ENCODE measurements around the gene NTRK1.

NTRK1 gene

DNA sequence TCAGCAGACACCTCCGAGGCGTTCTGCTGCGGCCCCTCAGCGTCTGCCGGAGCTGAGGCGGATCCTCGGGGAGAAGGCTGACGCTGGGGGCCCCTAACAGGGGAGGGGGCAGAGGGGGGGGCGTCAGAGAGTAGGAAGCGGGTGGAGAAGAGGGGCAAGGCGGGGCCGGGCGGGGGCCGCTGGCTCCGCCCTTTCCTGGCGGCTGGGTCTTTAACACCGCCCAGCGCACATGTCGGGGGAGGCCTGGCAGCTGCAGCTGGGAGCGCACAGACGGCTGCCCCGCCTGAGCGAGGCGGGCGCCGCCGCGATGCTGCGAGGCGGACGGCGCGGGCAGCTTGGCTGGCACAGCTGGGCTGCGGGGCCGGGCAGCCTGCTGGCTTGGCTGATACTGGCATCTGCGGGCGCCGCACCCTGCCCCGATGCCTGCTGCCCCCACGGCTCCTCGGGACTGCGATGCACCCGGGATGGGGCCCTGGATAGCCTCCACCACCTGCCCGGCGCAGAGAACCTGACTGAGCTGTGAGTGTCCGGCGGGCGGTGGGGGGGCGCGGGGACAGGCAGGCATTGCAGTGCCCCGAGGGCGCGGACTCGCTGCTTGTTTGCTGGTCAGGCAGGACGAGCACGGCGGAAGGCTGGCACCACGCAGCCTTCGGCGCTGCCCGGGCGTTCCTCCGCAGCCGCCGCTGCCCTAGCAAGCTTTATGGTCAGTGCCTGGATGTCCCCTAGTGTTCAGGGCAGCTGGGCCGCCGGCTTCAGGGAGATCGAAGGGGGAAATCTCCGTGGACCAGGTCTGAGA, at the start of gene NTRK1 (continued):
- TF ChIP-seq, protein P1, sequence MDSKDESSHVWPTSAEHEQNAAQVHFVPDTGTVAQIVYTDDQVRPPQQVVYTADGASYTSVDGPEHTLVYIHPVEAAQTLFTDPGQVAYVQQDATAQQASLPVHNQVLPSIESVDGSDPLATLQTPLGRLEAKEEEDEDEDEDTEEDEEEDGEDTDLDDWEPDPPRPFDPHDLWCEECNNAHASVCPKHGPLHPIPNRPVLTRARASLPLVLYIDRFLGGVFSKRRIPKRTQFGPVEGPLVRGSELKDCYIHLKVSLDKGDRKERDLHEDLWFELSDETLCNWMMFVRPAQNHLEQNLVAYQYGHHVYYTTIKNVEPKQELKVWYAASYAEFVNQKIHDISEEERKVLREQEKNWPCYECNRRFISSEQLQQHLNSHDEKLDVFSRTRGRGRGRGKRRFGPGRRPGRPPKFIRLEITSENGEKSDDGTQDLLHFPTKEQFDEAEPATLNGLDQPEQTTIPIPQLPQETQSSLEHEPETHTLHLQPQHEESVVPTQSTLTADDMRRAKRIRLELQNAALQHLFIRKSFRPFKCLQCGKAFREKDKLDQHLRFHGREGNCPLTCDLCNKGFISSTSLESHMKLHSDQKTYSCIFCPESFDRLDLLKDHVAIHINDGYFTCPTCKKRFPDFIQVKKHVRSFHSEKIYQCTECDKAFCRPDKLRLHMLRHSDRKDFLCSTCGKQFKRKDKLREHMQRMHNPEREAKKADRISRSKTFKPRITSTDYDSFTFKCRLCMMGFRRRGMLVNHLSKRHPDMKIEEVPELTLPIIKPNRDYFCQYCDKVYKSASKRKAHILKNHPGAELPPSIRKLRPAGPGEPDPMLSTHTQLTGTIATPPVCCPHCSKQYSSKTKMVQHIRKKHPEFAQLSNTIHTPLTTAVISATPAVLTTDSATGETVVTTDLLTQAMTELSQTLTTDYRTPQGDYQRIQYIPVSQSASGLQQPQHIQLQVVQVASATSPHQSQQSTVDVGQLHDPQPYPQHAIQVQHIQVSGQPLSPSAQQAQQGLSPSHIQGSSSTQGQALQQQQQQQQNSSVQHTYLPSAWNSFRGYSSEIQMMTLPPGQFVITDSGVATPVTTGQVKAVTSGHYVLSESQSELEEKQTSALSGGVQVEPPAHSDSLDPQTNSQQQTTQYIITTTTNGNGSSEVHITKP (tag by site-specific recombination; IDR thresholded peaks at IDR 0.05): no peak
- TF ChIP-seq, protein P2, sequence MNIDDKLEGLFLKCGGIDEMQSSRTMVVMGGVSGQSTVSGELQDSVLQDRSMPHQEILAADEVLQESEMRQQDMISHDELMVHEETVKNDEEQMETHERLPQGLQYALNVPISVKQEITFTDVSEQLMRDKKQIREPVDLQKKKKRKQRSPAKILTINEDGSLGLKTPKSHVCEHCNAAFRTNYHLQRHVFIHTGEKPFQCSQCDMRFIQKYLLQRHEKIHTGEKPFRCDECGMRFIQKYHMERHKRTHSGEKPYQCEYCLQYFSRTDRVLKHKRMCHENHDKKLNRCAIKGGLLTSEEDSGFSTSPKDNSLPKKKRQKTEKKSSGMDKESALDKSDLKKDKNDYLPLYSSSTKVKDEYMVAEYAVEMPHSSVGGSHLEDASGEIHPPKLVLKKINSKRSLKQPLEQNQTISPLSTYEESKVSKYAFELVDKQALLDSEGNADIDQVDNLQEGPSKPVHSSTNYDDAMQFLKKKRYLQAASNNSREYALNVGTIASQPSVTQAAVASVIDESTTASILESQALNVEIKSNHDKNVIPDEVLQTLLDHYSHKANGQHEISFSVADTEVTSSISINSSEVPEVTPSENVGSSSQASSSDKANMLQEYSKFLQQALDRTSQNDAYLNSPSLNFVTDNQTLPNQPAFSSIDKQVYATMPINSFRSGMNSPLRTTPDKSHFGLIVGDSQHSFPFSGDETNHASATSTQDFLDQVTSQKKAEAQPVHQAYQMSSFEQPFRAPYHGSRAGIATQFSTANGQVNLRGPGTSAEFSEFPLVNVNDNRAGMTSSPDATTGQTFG (tag by site-specific recombination; IDR thresholded peaks at IDR 0.05; ENCODE audit: borderline replicate concordance): no peak
- TF ChIP-seq ZFP37 (tag by site-specific recombination; IDR thresholded peaks at IDR 0.05) (no peak), SCRT1 (tag by site-specific recombination; IDR thresholded peaks at IDR 0.05; ENCODE audit: borderline replicate concordance) (no peak), ZSCAN30 (tag by site-specific recombination; IDR thresholded peaks at IDR 0.05) (peak; percentile 43; the same call in 1 of the 2 replicates), ZNF747 (tag by site-specific recombination; IDR thresholded peaks at IDR 0.05) (no peak), ZNF555 (tag by site-specific recombination; conservative IDR thresholded peaks at IDR 0.05) (no peak), ZNF670 (tag by site-specific recombination; IDR thresholded peaks at IDR 0.05; ENCODE audit: low read depth) (no peak), PRDM1 (tag by site-specific recombination; IDR thresholded peaks at IDR 0.05) (no peak)
- TF ChIP-seq, protein P3, sequence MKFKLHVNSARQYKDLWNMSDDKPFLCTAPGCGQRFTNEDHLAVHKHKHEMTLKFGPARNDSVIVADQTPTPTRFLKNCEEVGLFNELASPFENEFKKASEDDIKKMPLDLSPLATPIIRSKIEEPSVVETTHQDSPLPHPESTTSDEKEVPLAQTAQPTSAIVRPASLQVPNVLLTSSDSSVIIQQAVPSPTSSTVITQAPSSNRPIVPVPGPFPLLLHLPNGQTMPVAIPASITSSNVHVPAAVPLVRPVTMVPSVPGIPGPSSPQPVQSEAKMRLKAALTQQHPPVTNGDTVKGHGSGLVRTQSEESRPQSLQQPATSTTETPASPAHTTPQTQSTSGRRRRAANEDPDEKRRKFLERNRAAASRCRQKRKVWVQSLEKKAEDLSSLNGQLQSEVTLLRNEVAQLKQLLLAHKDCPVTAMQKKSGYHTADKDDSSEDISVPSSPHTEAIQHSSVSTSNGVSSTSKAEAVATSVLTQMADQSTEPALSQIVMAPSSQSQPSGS (tag by site-specific recombination; IDR thresholded peaks at IDR 0.05; ENCODE audit: low read depth): no peak
- TF ChIP-seq, protein P4, sequence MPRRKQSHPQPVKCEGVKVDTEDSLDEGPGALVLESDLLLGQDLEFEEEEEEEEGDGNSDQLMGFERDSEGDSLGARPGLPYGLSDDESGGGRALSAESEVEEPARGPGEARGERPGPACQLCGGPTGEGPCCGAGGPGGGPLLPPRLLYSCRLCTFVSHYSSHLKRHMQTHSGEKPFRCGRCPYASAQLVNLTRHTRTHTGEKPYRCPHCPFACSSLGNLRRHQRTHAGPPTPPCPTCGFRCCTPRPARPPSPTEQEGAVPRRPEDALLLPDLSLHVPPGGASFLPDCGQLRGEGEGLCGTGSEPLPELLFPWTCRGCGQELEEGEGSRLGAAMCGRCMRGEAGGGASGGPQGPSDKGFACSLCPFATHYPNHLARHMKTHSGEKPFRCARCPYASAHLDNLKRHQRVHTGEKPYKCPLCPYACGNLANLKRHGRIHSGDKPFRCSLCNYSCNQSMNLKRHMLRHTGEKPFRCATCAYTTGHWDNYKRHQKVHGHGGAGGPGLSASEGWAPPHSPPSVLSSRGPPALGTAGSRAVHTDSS (tag by site-specific recombination; IDR thresholded peaks at IDR 0.05): no peak
- TF ChIP-seq, protein P5, sequence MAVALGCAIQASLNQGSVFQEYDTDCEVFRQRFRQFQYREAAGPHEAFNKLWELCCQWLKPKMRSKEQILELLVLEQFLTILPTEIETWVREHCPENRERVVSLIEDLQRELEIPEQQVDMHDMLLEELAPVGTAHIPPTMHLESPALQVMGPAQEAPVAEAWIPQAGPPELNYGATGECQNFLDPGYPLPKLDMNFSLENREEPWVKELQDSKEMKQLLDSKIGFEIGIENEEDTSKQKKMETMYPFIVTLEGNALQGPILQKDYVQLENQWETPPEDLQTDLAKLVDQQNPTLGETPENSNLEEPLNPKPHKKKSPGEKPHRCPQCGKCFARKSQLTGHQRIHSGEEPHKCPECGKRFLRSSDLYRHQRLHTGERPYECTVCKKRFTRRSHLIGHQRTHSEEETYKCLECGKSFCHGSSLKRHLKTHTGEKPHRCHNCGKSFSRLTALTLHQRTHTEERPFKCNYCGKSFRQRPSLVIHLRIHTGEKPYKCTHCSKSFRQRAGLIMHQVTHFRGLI (tag by site-specific recombination; IDR thresholded peaks at IDR 0.05): no peak

DNA sequence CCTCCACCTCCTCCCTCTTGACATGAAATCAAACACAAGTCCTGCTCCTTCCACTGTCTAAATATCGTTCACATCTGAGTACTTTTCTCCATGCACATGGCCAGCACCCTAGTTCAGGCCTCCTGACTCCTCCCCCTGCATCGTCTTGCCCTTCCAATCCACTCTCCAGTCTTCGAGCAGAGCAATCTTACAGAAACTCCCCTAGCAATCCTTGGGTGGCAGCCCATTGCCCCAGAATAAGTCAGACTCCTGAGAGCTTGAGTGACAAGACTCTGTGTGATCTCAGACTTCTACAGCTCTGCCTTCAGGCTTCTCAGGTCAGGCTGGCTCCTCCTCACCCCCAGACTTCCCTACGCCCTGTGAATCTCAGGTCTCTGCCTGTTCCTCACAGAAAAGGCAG, 49.5 kb upstream of the NTRK1 start:
- H3K36me3 ChIP-seq (ENCODE audit: control insufficient read depth in 2 of 2, insufficient read depth in 1 of 2, low read length in 2 of 2): peaks cover 0 to 7% of the 10 kb centered on the region in 2 experiments; a peak in 1 of 3 replicates
- CTCF ChIA-PET: interaction anchor here (0.6 to 1.8 kb wide), 3 partner anchors 9 to 27 kb away, joined by 3 to 4 read pairs (median 3); no protein-coding TSS in a partner anchor
- H3K9me3 ChIP-seq (ENCODE audit: control insufficient read depth, insufficient read depth, low read depth, low read length): no peaks in the 10 kb centered on the region
- H3K4me1 ChIP-seq (ENCODE audit: control insufficient read depth, insufficient read depth, low read length): no peaks in the 10 kb centered on the region
- POLR2A ChIA-PET: no interaction called here
- TF ChIP-seq ZBTB17 (tag by site-specific recombination; IDR thresholded peaks at IDR 0.05): peak; percentile 77; the same call in 1 of the 2 replicates
- no peak for TF ChIP-seq ZNF404 (tag by site-specific recombination; IDR thresholded peaks at IDR 0.05)
- H3K4me3 ChIP-seq (ENCODE audit: low read depth, low read length): no peak overlapping the region
- H3K27ac ChIP-seq (ENCODE audit: extremely low read depth, low read depth, low read length): no peak overlapping the region

Measured in HEK293 (cell line).